AML-193 (cell line): Measurements from ENCODE around the gene ECE1.

Source experiments
- DNase-seq, 2 experiments: peaks; one replicate each; lab custom pipeline; 2025; lab: John Stamatoyannopoulos, UW

The ECE1 gene

GRCh38 chr1:21325731-21326387 is 35.6 kb upstream of the ECE1 start:
- no peak for DNase-seq

GRCh38 chr1:21325231-21325718 is 35.0 kb upstream of the ECE1 start:
- DNase-seq, result peak in 1 of 2 experiments; percentile 36

DNA sequence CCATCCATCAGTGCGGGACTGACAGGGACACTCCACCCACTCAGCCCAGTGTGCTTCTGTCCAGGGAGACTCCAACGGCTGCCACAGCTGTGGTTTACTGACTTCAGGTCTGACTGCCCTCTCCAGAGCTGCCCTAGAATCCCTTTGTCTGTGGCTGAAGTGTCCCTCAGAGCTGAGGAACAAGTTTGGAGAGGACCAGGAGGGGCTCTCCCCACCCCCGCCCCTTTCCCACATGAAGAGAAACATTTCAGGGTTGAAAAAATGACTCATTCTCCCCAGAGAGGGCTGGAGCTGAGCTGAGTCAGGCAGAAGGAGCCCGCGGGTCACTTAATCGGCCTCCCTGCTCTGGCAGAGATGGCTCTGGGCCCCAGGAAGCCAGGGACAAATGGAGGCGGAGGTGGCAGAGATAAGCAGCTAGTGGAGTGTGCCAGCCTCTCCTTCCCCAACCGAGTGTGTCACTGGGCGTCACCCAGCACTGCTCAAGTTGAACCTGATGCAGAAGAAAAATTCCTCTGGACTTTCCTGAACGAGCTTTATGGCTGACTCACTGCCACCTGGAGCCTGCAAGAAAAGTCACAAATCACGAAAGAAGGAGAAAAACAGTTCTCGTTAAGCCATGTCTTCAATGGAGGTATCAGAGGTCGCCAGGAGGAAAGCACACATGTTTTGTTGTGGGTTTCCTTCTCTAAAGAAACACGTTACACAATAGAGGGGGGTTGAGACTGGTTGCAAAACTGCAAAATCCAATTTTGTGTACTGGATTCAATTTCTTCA is 34.3 kb upstream of the ECE1 start:
- peak; percentile 58 to 61 for DNase-seq

GRCh38 chr1:21323091-21323490 is 32.8 kb upstream of the ECE1 start:
- DNase-seq, result no peak

DNA sequence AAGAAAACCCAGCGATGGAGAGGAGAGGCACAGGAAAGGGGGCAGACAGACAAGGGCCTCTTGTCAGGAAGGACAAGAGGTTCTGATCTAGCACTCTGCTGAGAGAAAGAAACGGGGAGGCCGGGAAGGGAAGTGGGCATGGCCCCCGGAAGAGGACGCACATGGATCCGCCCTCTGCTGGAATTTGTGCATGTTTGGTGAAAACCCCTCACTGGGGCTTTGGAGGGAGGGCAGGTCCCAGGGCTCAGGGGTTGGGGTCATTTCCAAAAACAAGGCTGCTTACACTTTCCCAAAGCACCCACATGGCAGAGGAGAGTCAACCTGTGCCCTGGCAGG is 32.4 kb upstream of the ECE1 start:
- DNase-seq, result no peak

GRCh38 chr1:21321963-21322680 is 31.9 kb upstream of the ECE1 start:
- no peak for DNase-seq

DNA sequence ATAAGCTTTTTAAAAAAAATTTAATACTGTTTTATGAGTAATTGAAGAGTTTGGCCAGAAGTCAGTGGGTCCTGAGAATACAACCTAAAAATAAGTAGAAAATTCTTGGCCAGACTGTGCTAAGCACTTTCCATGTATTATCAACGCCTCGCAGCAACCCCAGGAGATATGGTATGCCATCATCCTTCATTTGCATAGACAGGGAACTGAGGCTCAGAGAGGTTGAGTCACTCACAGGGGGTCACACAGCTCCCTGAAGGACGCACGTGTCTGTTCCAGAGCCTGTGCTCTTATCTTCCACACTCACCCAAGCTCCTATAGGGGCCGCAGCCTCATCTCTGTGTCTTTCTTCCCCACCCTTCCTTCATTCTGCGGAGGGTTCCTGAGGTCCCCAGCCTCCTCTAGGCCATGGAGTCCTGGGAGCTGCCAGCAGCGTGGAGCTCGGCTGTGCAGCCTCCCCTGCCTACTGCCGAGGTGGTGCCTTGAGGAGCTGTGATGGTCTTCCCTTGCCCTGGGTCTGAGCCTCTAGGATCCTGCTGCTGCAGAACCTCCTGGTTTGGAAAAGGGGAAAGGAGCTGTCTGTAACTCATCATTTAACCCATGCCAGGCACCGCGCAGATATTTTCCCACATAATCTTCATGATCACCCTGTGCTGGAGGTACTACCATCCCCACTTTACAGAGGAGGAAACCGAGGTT is 30.3 kb upstream of the ECE1 start:
- no peak for DNase-seq

DNA sequence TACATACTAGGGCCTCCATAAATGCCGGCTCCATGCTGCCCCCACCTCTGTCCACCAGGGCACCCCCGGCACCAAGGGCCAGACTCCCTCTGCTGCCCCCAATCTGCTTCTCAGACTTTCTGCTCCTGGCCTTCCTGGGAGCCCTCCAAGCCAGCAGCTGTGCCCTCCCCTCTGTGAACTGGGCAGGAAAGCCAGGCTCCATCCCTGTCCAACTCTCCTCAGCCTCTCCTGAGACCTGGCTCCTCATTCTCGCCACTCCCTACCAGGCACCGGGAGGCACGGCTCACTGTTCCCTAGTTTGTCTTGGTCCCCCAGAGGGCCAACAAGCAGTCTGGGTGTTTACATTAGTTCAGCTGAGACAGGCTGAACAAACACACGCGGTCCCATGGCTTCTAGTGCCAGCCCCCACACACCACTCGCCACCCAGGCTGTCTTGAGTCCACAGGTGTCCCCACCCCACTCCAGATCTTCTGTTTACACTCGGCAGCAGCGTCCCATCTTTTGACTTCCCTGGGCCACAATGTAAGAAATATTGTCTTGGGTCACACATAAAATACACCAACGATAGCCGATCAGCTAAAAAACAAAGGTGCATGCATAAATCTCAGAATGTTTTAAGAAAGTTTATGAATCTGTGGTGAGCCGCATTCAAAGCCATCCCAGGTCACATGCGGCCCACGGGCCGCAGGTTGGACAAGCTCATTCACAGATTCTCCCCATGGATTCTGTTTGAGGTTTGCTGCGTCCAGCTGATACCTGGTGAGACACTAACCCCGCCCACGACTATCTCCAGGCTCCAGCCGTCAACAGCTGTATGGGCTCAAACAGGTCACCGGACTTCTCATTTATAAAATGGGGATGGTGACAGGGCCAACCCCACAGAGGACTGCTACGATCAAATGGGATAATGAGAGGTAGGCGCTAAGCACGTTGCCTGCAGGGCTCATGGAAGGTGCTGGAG is 29.5 kb upstream of the ECE1 start:
- DNase-seq, result no peak

DNA sequence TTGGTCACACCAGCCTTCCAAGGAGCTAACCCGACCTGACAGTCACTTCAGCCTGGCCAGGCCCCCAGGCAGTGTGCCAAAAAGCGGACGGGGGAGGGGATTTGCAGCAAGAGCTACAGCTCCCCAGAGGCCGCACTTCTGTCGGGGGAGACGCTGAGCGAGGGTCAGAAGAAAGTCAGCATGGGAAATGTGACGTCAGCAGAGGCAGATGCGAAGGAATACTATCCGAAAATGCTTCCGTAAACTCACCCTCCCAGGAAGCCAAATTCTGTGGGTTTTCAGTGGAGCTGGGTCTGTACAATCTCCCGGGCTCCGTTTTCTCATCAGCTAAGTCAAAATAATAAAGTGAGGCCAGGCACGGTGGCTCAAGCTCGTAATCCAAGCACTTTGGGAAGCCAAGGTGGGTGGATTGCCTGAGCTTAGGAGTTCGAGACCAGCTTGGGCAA is 28.5 kb upstream of the ECE1 start:
- no peak for DNase-seq

DNA sequence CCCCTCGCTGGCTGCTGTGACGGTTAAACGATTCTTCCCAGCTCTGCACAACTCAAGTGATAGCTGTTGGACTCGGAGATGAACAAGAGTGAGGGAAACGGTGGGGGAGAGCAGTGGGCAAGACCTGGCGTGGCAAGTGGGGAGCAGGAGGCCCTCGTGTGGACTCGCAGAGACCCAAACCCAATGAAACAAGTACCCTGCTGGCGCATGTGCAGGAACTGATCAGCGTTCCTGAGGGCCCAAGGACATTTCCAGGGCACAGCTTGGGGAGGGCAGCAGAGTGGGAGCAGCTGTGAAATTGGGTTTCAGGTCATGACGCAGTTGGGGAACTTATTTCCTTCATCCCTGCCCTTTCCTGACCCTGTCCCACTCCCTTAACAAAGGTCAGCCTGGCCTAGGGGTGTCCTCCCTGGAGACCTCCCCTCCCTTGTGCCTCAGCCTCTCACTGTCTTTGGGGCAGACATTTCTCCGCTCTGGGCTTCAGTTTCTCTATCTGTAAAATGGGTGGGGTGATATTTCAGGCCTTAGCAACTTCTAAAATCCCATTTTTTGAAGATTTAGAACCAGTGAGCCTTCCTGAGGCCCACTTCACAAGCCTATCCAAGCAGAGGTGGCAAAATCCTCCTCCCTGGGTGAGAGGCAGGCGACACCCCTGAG is 27.9 kb upstream of the ECE1 start:
- no peak for DNase-seq

DNA sequence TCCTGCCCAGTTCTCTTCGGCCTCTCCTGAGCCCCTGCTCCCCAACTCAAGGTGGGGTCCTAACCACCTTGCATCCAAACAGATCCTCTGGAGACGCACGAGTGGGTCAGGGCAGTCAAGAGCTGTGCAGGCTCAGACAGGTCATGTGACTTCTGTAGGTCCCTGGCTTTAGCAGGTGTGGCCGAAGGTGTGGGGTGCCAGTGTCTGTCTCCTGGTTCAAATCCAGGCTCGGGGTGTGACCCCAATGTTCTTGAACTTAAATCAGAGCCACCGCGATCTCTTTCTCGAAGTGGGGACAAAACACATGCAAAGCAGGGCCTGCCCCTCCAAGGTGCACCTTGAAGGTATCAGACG is 27.4 kb upstream of the ECE1 start:
- no peak for DNase-seq

GRCh38 chr1:21317035-21317689 is 26.9 kb upstream of the ECE1 start:
- DNase-seq, result no peak

DNA sequence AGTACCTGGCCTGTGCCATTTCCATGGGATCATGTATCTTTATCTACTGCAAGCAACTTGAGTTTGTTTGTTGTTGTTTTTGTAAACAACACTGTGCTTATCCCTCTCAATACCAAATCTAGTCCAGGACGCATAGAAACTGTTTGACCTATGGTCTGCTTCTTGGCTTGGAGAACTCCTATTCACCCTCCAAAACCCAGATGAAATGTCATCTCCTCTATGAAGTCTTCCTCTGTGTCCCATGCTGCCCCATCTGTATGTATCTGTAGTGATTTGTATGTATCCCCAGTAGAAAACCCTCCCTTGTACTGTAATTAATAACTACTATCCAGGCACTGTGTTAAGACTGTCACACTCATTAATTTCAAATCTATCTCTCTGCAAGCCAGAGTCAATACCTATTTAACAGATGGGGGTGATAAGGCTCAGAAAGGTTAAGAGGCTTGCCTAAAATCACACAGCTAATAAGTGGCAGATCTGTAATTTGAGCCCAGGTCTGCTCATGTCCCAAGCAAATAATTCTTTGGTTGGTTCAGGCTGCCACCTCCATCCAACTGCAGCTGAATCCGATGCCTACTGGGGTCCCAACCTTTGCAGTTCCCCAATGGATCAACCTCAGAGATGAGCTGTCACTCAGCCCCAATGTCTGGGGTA is 24.6 kb upstream of the ECE1 start:
- DNase-seq, result no peak

- no peak for DNase-seq
Observed at GRCh38 chr1:21313886-21314721, 23.8 kb upstream of the ECE1 start.

DNA sequence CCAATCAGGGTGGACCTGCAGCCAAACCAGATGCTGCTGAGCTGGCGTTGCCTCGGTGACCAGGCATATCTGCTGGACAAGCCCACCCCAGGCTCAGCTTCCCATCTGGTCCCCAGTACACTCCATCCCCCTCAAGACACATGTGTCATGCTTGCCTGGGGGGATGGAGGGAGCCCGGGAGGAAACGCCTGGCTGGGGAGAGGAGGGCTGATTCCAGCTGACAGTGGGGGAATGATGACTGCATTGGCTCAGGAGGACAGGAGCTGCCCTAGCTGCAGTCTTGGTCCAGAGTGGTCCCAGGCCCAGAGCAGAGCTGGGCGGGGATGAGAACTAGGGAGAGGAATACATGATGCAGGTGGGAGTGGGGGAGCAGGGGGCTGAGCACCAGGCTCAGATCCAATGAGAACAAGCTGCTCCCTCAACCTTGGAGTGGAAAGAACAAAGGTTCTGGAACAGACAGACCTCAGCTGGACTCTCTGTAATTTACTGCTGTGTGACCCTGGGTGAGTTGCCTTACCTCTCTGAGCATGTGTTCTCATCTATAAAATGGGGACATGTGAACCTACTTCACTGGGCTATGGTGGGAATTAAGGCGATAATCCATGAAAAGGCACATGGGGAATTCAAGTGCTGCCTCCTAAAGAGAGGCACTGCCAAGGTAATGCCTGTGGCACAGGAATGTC is 23.1 kb upstream of the ECE1 start:
- DNase-seq, result no peak

DNA sequence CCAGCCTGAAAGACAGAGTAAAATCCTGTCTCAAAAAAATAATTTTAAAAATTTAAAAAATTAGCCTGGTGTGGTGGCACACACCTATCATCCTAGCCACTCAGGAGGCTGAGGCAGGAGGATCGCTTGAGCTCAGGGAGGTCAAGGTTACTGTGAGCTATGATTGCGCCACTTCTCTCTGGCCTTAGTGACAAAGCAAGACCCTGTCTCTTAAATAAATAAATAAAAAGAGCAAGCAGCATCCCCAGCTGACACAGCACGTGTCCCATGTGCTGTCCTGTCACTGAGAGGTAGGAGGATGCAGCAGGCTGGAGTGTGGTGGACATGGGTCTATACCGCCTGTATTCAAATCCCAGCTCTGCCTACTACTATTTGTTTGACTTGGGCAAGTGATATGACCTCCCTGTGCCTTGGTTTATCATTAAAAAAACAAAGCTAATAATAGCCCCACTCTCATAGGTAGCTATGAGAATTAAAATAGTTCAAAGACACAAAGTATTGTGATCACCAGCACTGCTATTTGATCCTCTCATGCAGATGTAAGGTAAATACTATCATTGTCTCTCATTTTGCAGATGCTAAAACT is 22.2 kb upstream of the ECE1 start:
- DNase-seq, result no peak

- no peak for DNase-seq
Observed at GRCh38 chr1:21311016-21311415, 20.8 kb upstream of the ECE1 start.
